ENCODE data around the gene CEBPA.

DNA sequence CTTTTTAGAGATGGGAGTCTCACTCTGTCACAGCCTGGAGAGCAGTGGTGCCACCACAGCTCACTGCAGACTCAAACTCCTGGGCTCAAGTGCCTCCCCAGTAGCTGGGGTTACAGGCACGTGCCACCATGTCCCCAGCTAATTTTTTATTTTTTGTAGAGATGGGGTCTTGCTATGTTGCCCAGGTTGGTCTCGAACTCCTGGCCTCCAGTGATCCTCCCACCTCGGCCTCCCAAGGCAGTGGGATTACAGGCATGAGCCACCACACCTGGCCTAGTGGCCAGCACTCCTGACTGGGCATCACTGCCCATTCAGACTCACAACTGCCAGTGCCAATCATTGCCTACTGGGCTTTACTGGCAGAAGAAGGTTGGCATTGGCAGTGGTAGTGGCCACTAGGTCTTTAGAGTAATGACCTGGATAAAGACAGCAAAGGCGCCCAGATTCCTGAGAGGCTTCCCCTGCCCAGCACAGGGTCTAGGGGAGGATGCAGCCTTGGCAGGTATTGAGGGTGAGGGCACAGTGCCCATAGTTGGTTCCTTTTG is 49.8 kb downstream of the CEBPA start:
- TF ChIP-seq, protein P1, sequence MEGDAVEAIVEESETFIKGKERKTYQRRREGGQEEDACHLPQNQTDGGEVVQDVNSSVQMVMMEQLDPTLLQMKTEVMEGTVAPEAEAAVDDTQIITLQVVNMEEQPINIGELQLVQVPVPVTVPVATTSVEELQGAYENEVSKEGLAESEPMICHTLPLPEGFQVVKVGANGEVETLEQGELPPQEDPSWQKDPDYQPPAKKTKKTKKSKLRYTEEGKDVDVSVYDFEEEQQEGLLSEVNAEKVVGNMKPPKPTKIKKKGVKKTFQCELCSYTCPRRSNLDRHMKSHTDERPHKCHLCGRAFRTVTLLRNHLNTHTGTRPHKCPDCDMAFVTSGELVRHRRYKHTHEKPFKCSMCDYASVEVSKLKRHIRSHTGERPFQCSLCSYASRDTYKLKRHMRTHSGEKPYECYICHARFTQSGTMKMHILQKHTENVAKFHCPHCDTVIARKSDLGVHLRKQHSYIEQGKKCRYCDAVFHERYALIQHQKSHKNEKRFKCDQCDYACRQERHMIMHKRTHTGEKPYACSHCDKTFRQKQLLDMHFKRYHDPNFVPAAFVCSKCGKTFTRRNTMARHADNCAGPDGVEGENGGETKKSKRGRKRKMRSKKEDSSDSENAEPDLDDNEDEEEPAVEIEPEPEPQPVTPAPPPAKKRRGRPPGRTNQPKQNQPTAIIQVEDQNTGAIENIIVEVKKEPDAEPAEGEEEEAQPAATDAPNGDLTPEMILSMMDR (optimal IDR thresholded peaks at IDR 0.05 in 1 of 3, IDR thresholded peaks at IDR 0.05 in 1 of 3, conservative IDR thresholded peaks at IDR 0.05 in 1 of 3; ENCODE audit: extremely low read depth in 1 of 3, insufficient read depth in 2 of 3, low read length in 3 of 3), result no peak
- TF ChIP-seq EZH2 (IDR thresholded peaks at IDR 0.05; ENCODE audit: low read length), result no peak
